H1 (cell line): ENCODE measurements around the gene BCAS3. TPM values are rescaled to one million over a fixed set of nuclear protein-coding genes. Genes with fewer than 3 reads are reported as not detected.

Experiments
- CTCF ChIA-PET: fragments of 300-600 bp; sonication (Branson Sonifier 250); formaldehyde crosslinking; loops from one replicate; lab custom pipeline; 2021; ENCODE audit not compliant: partially characterized antibody; lab: Charles Lee
- POLR2A ChIA-PET: fragments of 300-600 bp; sonication (Branson Sonifier 250); formaldehyde crosslinking; loops from one replicate; lab custom pipeline; 2021; ENCODE audit warnings: inconsistent platforms; ENCODE audit not compliant: partially characterized antibody; lab: Charles Lee
- DNase-seq, 2 experiments: peaks; one replicate each; pipeline versions ENCODE4 v3.0.0 to v3.0.0-alpha.2; 2010 to 2022; ENCODE audit warnings: low spot score in 2 of 2, low read depth in 1 of 2, mixed read lengths in 1 of 2
- FAIRE-seq: peaks from 2 replicates; lab custom pipeline; 2011; peaks lifted over from hg19 to GRCh38; lab: Jason Lieb, UNC
- H2AFZ ChIP-seq: 2 replicates; pipeline ENCODE4 v1.8.1; 2012; ENCODE audit warnings: low read length, inconsistent platforms
- H2AK5ac ChIP-seq: 2 replicates; pipeline ENCODE4 v1.6.1; 2013; ENCODE audit warnings: low read depth, low read length
- H2BK120ac ChIP-seq: replicated peaks from 2 replicates; pipeline ENCODE3; 2013; ENCODE audit warnings: low read depth, low read length, inconsistent platforms
- H2BK12ac ChIP-seq: 2 replicates; pipeline ENCODE4 v1.6.1; 2013; ENCODE audit warnings: low read depth, low read length
- H2BK15ac ChIP-seq: 2 replicates; pipeline ENCODE4 v1.6.1; 2013; ENCODE audit warnings: low read length
- H2BK20ac ChIP-seq: 2 replicates; pipeline ENCODE4 v1.6.1; 2013; ENCODE audit warnings: low read length
- H2BK5ac ChIP-seq: 2 replicates; pipeline ENCODE4 v1.6.1; 2013; ENCODE audit warnings: low read depth, low read length
- H3K14ac ChIP-seq: 2 replicates; pipeline ENCODE4 v1.6.1; 2013; ENCODE audit warnings: inconsistent platforms; ENCODE audit not compliant: insufficient read length
- H3K18ac ChIP-seq: 2 replicates; pipeline ENCODE4 v1.6.1; 2013; ENCODE audit warnings: low read length; ENCODE audit errors: extremely low read depth
- H3K23ac ChIP-seq: 2 replicates; pipeline ENCODE4 v1.6.1; 2013; ENCODE audit warnings: inconsistent platforms; ENCODE audit not compliant: insufficient read length
- H3K23me2 ChIP-seq: 2 replicates; pipeline ENCODE4 v1.6.1; 2013; ENCODE audit warnings: low read depth, low read length
- H3K27ac ChIP-seq: 2 replicates; pipeline ENCODE4 v1.6.1; 2011; ENCODE audit warnings: low read depth, low read length, inconsistent platforms
- H3K27me3 ChIP-seq, 4 experiments: replicated peaks in 1 of 4; 1 replicate in 1 of 4; 2 replicates in 3 of 4; pipeline versions ENCODE4 v1.6.1 to v1.8.1; 2011 to 2013; ENCODE audit warnings: low read length in 3 of 4, mild to moderate bottlenecking in 3 of 4, inconsistent platforms in 2 of 4, mixed read lengths in 2 of 4, moderate library complexity in 1 of 4; ENCODE audit not compliant: control insufficient read depth in 3 of 4, insufficient read depth in 3 of 4; ENCODE audit errors: extremely low read depth in 1 of 4
- H3K36me3 ChIP-seq, 4 experiments: 2 replicates each; pipeline versions ENCODE4 v1.6.1 to v1.8.1; 2011 to 2013; ENCODE audit warnings: mild to moderate bottlenecking in 4 of 4, low read length in 3 of 4, moderate library complexity in 2 of 4, control low read depth in 1 of 4, inconsistent platforms in 1 of 4; ENCODE audit not compliant: insufficient read depth in 4 of 4, control insufficient read depth in 2 of 4
- H3K4ac ChIP-seq: replicated peaks from 2 replicates; pipeline ENCODE3; 2013; ENCODE audit warnings: low read length, low read depth, mixed read lengths, inconsistent platforms; ENCODE audit not compliant: insufficient read length
- H3K4me1 ChIP-seq, 4 experiments: replicated peaks in 1 of 4; 1 replicate in 1 of 4; 2 replicates in 3 of 4; pipeline versions ENCODE4 v1.6.1 to v1.8.1; 2011 to 2013; ENCODE audit warnings: low read length in 3 of 4, inconsistent platforms in 2 of 4, mixed read lengths in 1 of 4; ENCODE audit not compliant: insufficient read depth in 4 of 4, control insufficient read depth in 3 of 4
- H3K4me2 ChIP-seq, 2 experiments: 2 replicates each; pipeline versions ENCODE4 v1.6.1 to v1.8.1; 2011 to 2013; ENCODE audit warnings: low read depth in 2 of 2, low read length in 2 of 2, control low read depth in 1 of 2, inconsistent platforms in 1 of 2, mild to moderate bottlenecking in 1 of 2; ENCODE audit not compliant: insufficient read depth in 1 of 2
- H3K4me3 ChIP-seq, 4 experiments: fragments of 200-600, 300-600 bp in 1 of 4; sonication (generic), shearing (Covaris generic), sonication (Bioruptor Twin) in 1 of 4; 2 replicates each; pipeline versions ENCODE4 v1.5.1 to v1.8.1; 2011 to 2016; ENCODE audit warnings: low read length in 4 of 4, low read depth in 3 of 4, control low read depth in 2 of 4, inconsistent platforms in 2 of 4, mild to moderate bottlenecking in 2 of 4, mixed read lengths in 1 of 4, moderate library complexity in 1 of 4; ENCODE audit not compliant: insufficient read depth in 2 of 4; ENCODE audit errors: extremely low read depth in 1 of 4
- H3K56ac ChIP-seq: replicated peaks from 2 replicates; pipeline ENCODE3; 2013; ENCODE audit warnings: low read depth, mild to moderate bottlenecking, mixed read lengths, low read length, inconsistent platforms; ENCODE audit not compliant: insufficient read length
- H3K79me1 ChIP-seq: 2 replicates; pipeline ENCODE4 v1.6.1; 2013; ENCODE audit warnings: low read depth, low read length, control low read depth
- H3K79me2 ChIP-seq, 2 experiments: 2 replicates each; pipeline versions ENCODE4 v1.6.1 to v1.8.1; 2012 to 2013; ENCODE audit warnings: low read length in 2 of 2, mild to moderate bottlenecking in 2 of 2, inconsistent platforms in 1 of 2; ENCODE audit not compliant: insufficient read depth in 2 of 2, control insufficient read depth in 1 of 2
- H3K9ac ChIP-seq, 4 experiments: replicated peaks in 1 of 4; 1 replicate in 1 of 4; 2 replicates in 3 of 4; pipeline versions ENCODE4 v1.6.1 to v1.8.1; 2011 to 2013; ENCODE audit warnings: low read depth in 3 of 4, low read length in 3 of 4, control low read depth in 2 of 4, mild to moderate bottlenecking in 2 of 4, moderate library complexity in 2 of 4, inconsistent platforms in 1 of 4; ENCODE audit errors: extremely low read depth in 1 of 4
- H3K9me3 ChIP-seq, 2 experiments: 2 replicates each; pipeline versions ENCODE4 v1.6.1 to v1.8.1; 2012 to 2013; ENCODE audit warnings: mild to moderate bottlenecking in 2 of 2, moderate library complexity in 2 of 2, control low read depth in 1 of 2, inconsistent platforms in 1 of 2, low read depth in 1 of 2, low read length in 1 of 2, mixed read lengths in 1 of 2; ENCODE audit not compliant: insufficient read depth in 2 of 2
- H4K20me1 ChIP-seq, 2 experiments: replicated peaks in 1 of 2; 2 replicates each; pipeline versions ENCODE3 to v1.8.1; 2011 to 2013; ENCODE audit warnings: inconsistent platforms in 2 of 2, low read length in 2 of 2, mild to moderate bottlenecking in 1 of 2; ENCODE audit not compliant: insufficient read depth in 2 of 2, control insufficient read depth in 1 of 2
- H4K5ac ChIP-seq: 2 replicates; pipeline ENCODE4 v1.6.1; 2013; ENCODE audit warnings: low read length, low read depth, mixed read lengths, inconsistent platforms; ENCODE audit not compliant: insufficient read length
- H4K8ac ChIP-seq: 2 replicates; pipeline ENCODE4 v1.8.0; 2013; ENCODE audit warnings: mild to moderate bottlenecking, moderate library complexity, low read length, inconsistent platforms; ENCODE audit not compliant: insufficient read depth; ENCODE audit errors: extremely low read depth
- H4K91ac ChIP-seq: replicated peaks from 2 replicates; pipeline ENCODE3; 2013; ENCODE audit warnings: low read length, mixed read lengths, inconsistent platforms; ENCODE audit not compliant: insufficient read length
- SIX5 ChIP-seq: IDR thresholded peaks from 2 replicates; pipeline ENCODE4 v1.6.1; 2011; ENCODE audit warnings: mild to moderate bottlenecking, low read depth, low read length
- WGBS, 2 experiments: shearing (Covaris generic) in 1 of 2; methylation state at CpG; one replicate each; pipeline versions ENCODE4 v1.1.6 to v1.1.7; 2013 to 2015; ENCODE audit warnings: low lambda C conversion rate in 2 of 2, mixed read lengths in 2 of 2, inconsistent platforms in 1 of 2, low coverage in 1 of 2, missing lambda C conversion rate in 1 of 2; ENCODE audit not compliant: insufficient replicate concordance in 2 of 2, insufficient coverage in 1 of 2, insufficient read length in 1 of 2; ENCODE audit errors: extremely low coverage in 1 of 2, missing lambda C conversion rate in 1 of 2; 5-methylcytosine and 5-hydroxymethylcytosine counted together
- polyA plus RNA-seq, 7 experiments: library from polyadenylated mRNA; depleted of rRNA in 3 of 7; stranded (reverse) in 5 of 7; unstranded in 2 of 7; fragments of >200 nt in 5 of 7; fragments of 200-250 nt in 2 of 7; gene quantifications; 1 replicate in 5 of 7; 2 replicates in 1 of 7; 4 replicates in 1 of 7; pipeline versions ENCODE4 v1.2.1 to v1.2.3, GENCODE V29; 2011 to 2013; ENCODE audit warnings: missing spikeins in 2 of 7, mixed read lengths in 2 of 7
- total RNA-seq: library from RNA; stranded (reverse); fragmentation: NEBNext Ultra II Directional; extraction: Animal tissue kit (Norgen Biotek cat#: 25700); gene quantifications from 2 replicates; pipeline ENCODE4 v1.2.1, GENCODE V29; 2021

The BCAS3 gene
- total and polyA plus RNA-seq, 2 of the 8 experiments (the other 6 are each of a cell fraction or from before 2014, with no cell fraction given): 9.9 to 13.3 TPM

DNA sequence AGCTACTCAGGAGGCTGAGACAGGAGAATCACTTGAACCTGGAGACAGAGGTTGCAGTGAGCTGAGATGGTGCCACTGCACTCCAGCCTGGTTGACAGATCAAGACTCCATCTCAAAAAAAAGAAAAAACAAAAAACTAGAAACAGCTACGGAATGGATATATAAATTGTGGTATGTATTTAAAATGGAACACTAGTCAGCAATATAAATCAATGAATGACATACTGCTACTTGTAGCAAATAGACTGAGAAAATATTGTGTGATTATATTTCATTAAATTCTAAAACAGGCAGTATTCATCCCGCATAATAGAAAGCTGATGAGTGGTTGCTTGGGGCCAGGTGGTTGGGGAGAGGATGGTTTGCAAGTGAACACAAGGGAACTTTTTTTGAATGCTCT lies 261.7 kb downstream of the BCAS3 start:
- H2BK12ac ChIP-seq: no peak overlapping the region
- H3K27me3 ChIP-seq: no peaks in the 10 kb centered on the region
- CTCF ChIA-PET: interaction anchor here (0.7 kb wide), 1 partner anchor 237 kb away, joined by 3 read pairs; no protein-coding TSS in a partner anchor
- DNase-seq: no peak
- no peak for TF ChIP-seq SIX5
- TF ChIP-seq, all 59 proteins: peak for 0
- H2AK5ac ChIP-seq: no peak overlapping the region
- no peak for FAIRE-seq
- POLR2A ChIA-PET: no interaction called here
- no peak overlapping the region for H3K56ac ChIP-seq
- H2AFZ ChIP-seq: no peak overlapping the region
- no peaks in the 10 kb centered on the region for H3K79me2 ChIP-seq
- no peak overlapping the region for H3K23ac ChIP-seq
- H3K9ac ChIP-seq: no peak overlapping the region
- H3K18ac ChIP-seq: no peak overlapping the region
- H3K4me1 ChIP-seq: peaks cover 0 to 3% (median 0%) of the 10 kb centered on the region in 4 experiments; a peak in 1 of 7 replicates
- no peaks in the 10 kb centered on the region for H4K20me1 ChIP-seq
- no peaks in the 10 kb centered on the region for H3K23me2 ChIP-seq
- no peak overlapping the region for H3K14ac ChIP-seq
- no peak overlapping the region for H4K5ac ChIP-seq
- H2BK20ac ChIP-seq: no peak overlapping the region
- H4K8ac ChIP-seq: no peak overlapping the region
- no peak overlapping the region for H3K27ac ChIP-seq
- no peak overlapping the region for H4K91ac ChIP-seq
- H3K4ac ChIP-seq: no peak overlapping the region
- no peak overlapping the region for H2BK120ac ChIP-seq
- no peak overlapping the region for H2BK15ac ChIP-seq
- no peak overlapping the region for H3K4me3 ChIP-seq
- H3K4me2 ChIP-seq: no peak overlapping the region
- no peak overlapping the region for H2BK5ac ChIP-seq
- H3K36me3 ChIP-seq: no peaks in the 10 kb centered on the region
- no peaks in the 10 kb centered on the region for H3K9me3 ChIP-seq
- no peaks in the 10 kb centered on the region for H3K79me1 ChIP-seq
- WGBS, 2 experiments: 79% methylated on average over 2 of the region's 2 CpGs; no CpG with 5 or more reads in 1 of the 2 experiments
